ENCODE results near the gene FBXL12. TPM values are rescaled to one million over a fixed set of nuclear protein-coding genes. Genes with fewer than 3 reads are reported as not detected.
"Not testable (repeated sequence)": the region's sequence is repeated elsewhere in the genome, so short reads cannot be mapped to it uniquely, and the experiment has no call there.

The FBXL12 gene
- total and polyA plus RNA-seq, 8 donors: 11.1 to 185 (median 17.9) TPM

DNA sequence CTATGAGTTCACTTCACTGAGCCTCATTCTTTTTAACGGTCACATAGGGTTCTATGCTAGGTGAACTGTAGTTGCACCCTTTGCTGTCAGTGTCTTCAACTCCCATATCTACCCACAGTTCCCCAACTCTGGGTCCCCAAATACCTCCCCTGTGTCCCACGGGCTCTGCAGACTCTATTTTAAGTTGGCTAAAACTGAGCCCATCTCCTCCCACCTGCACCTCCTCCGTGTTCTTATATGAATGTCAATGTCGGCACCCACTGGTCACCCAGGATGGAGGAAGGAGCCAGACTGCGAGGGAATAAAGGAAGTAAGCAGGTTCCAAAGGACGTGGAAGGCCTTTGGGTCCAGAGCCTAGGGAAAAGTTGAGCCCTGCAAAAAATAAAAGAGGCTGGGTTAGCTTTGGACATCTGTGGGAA lies 15.4 kb upstream of the FBXL12 start:
- H3K27ac ChIP-seq: peak overlapping the region in 4 of 5 donors; percentile 70 to 89 (median 80)
- intact Hi-C loops (cut with DNase I; ENCODE audit: low total_unique reads): no loop called here
- H3K4me3 ChIP-seq: peak overlapping the region; percentile 91 to 100 (median 100)
- H3K36me3 ChIP-seq: peaks cover 7 to 37% (median 34%) of the 10 kb centered on the region in 4 donors
- peaks cover 13 to 38% (median 36%) of the 10 kb centered on the region in 4 donors for H3K4me1 ChIP-seq
- WGBS, 5 donors: 63 to 76% (median 72%) methylated on average over 6 of the region's 6 CpGs
- no peak for DNase-seq
- TF ChIP-seq POLR2A (IDR thresholded peaks at IDR 0.05) (no peak), EP300 (IDR thresholded peaks at IDR 0.05) (no peak), POLR2AphosphoS5 (IDR thresholded peaks at IDR 0.05) (no peak)
- TF ChIP-seq, protein P1, sequence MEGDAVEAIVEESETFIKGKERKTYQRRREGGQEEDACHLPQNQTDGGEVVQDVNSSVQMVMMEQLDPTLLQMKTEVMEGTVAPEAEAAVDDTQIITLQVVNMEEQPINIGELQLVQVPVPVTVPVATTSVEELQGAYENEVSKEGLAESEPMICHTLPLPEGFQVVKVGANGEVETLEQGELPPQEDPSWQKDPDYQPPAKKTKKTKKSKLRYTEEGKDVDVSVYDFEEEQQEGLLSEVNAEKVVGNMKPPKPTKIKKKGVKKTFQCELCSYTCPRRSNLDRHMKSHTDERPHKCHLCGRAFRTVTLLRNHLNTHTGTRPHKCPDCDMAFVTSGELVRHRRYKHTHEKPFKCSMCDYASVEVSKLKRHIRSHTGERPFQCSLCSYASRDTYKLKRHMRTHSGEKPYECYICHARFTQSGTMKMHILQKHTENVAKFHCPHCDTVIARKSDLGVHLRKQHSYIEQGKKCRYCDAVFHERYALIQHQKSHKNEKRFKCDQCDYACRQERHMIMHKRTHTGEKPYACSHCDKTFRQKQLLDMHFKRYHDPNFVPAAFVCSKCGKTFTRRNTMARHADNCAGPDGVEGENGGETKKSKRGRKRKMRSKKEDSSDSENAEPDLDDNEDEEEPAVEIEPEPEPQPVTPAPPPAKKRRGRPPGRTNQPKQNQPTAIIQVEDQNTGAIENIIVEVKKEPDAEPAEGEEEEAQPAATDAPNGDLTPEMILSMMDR (IDR thresholded peaks at IDR 0.05): no peak
- no peaks in the 10 kb centered on the region for H3K9me3 ChIP-seq
- H3K27me3 ChIP-seq: no peaks in the 10 kb centered on the region

DNA sequence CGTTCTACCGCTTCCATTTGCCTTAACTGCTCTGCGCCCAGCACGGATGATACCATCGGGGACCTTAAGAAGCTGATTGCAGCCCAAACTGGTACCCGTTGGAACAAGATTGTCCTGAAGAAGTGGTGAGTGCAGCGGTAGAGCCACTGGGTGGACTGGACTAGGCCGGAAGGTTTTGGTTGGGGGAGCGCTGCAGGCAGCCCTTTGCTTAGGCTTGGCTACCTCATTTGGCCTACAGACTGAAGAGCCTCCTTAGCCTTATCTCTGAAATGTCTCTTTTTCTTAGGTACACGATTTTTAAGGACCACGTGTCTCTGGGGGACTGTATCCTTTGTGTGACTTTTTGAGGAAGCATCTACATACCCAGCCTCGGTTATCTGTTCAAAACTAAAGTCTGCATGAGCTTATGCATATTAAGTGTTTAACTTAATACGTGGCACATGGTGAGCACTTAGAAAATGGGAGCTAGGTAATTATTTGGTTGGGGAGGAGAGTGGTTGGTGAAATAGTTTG lies 9.7 kb upstream of the FBXL12 start:
- WGBS, 5 donors: 22 to 33% (median 27%) methylated on average over 13 of the region's 13 CpGs
- H3K27ac ChIP-seq: peak overlapping the region in 4 of 5 donors; percentile 82 to 88 (median 86)
- intact Hi-C loops (cut with DNase I; ENCODE audit: low total_unique reads): no loop called here

DNA sequence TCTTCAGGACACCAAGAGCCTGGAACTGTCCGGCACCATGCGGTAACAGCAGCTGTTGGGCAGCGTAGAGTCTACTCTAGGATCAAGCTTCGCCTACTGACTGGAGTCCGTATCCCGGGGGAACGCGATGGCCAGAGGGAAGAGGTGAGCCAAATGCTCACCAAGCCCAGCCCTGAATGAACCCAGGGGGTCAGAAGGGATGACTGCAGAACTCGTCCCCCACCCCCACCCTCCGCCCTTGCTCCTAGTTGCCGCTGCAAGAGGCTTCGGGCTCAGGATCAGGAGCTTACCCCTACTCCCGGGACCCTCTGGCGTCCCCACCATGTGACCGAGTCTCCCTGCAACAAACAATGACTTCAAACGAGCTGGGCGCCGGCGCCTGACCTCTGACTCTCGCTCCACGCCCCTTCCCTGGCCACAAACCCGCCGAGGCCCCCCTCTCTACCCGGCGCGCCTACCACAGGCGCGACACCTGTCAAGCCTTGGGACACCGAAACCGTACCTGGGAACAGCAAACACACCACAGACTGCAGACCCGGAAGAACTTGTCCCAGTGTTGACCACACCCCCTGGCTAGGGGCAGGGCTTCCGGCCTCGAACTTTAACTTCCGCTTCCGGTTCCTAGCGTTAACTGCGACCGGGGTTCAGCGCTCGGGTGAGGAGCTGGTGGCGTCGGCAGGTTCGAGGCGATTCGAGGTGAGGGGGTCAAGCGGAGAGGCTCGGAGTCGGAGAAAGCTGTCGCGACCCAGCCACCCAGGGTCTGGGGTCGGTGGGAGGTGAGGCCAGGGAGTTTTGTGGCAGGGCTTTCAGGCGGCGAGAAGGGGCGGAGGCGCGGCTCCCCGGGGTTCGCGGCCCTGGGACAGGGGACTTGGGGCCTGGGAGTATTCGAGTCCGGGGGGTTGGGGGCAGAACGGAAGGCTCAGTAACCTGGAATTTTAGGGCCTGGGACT lies 8.7 kb upstream of the FBXL12 start, which contains the start of gene UBL5:
TSS of gene UBL5 (plus strand) at position 630 of the 950 bp plus-strand sequence. CDS start 420 bp downstream, outside the sequence.
- peak within 1 kb of the TSS; percentile 82 to 89 (median 88) for H3K27ac ChIP-seq
- peak; percentile 92 to 97 for DNase-seq
- WGBS, 5 donors: 0 to 1% (median 1%) methylated on average over 42 to 62 of the region's 62 CpGs
- peaks cover 0 to 25% (median 22%) of the 10 kb centered on the region in 4 donors for H3K36me3 ChIP-seq
- no peaks in the 10 kb centered on the region for H3K9me3 ChIP-seq
- peaks cover 20 to 38% (median 35%) of the 10 kb centered on the region in 4 donors for H3K4me1 ChIP-seq
- intact Hi-C loops (cut with DNase I; ENCODE audit: low total_unique reads): no loop called here
- TF ChIP-seq POLR2AphosphoS5 (IDR thresholded peaks at IDR 0.05): peak; percentile 91 to 96 (median 95)
- TF ChIP-seq, protein P1 (IDR thresholded peaks at IDR 0.05): no peak
- peak in 2 of 4 donors; percentile 46 to 49 for TF ChIP-seq POLR2A (IDR thresholded peaks at IDR 0.05)
- H3K4me3 ChIP-seq: peak within 1 kb of the TSS; percentile 64 to 95 (median 86)
- H3K27me3 ChIP-seq: no peaks in the 10 kb centered on the region

More for the DNA sequence above, 9.7 kb upstream of the FBXL12 start:
- H3K36me3 ChIP-seq: peaks cover 0 to 25% (median 22%) of the 10 kb centered on the region in 4 donors
- H3K4me1 ChIP-seq: peaks cover 20 to 38% (median 35%) of the 10 kb centered on the region in 4 donors
- no peak for DNase-seq
- no peaks in the 10 kb centered on the region for H3K27me3 ChIP-seq
- no peaks in the 10 kb centered on the region for H3K9me3 ChIP-seq
- peak overlapping the region; percentile 64 to 95 (median 86) for H3K4me3 ChIP-seq
- TF ChIP-seq POLR2A (IDR thresholded peaks at IDR 0.05) (no peak), POLR2AphosphoS5 (IDR thresholded peaks at IDR 0.05) (no peak), EP300 (IDR thresholded peaks at IDR 0.05) (no peak)
- TF ChIP-seq, protein P1 (IDR thresholded peaks at IDR 0.05): no peak

DNA sequence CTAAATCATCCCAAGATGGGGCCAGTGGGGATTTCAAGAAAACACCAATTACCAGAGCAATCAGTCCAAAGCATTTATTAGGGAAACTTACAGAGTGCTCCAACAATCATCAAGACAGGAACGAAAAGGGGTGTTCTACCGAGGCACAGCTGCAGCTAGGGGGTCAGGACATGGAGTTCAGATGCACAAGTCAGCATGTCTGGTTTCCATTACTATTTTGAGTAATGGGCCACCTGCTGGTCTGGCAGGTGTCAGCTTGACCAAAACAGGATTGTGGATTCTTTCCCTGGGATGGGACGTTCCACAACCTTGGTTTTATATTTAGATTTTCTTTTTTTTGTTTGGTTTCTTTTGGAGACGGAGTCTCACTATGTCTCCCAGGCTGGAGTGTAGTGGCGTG lies 4.9 kb upstream of the FBXL12 start:
- H3K27me3 ChIP-seq: no peaks in the 10 kb centered on the region

DNA sequence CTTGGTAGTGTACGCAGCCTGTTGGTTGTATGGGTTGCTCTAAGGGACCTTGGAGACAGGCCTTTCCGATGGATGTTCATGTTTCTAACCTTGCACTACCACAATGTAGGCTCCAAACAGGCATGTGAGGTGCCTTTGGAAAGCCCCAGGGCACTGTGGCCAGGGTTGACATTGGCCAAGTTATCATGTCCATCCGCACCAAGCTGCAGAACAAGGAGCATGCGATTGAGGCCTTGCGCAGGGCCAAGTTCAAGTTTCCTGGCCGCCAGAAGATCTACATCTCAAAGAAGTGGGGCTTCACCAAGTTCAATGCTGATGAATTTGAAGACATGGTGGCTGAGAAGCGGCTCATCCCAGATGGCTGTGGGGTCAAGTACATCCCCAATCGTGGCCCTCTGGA lies 1.2 kb upstream of the FBXL12 start:
- peak overlapping the region in 3 of 4 donors; percentile 27 to 91 (median 74) for H3K4me3 ChIP-seq
- 93 to 97% (median 95%) methylated on average over 8 of the region's 8 CpGs for WGBS, 5 donors
- peak overlapping the region; percentile 38 to 97 (median 95) for H3K27ac ChIP-seq
- DNase-seq; H3K9me3 ChIP-seq; intact Hi-C loops (cut with DNase I; ENCODE audit: low total_unique reads); H3K27me3 ChIP-seq: not testable (repeated sequence)
- H3K36me3 ChIP-seq: peaks cover 0 to 15% (median 9%) of the 10 kb centered on the region in 4 donors
- peaks cover 12 to 32% (median 24%) of the 10 kb centered on the region in 4 donors for H3K4me1 ChIP-seq

More for the DNA sequence above, 4.9 kb upstream of the FBXL12 start:
- no peak for DNase-seq
- 86 to 91% (median 88%) methylated on average over 5 of the region's 5 CpGs for WGBS, 5 donors
- no peak overlapping the region for H3K27ac ChIP-seq
- H3K36me3 ChIP-seq: no peaks in the 10 kb centered on the region
- intact Hi-C loops (cut with DNase I; ENCODE audit: low total_unique reads): no loop called here
- TF ChIP-seq EP300 (IDR thresholded peaks at IDR 0.05) (no peak), POLR2A (IDR thresholded peaks at IDR 0.05) (no peak), POLR2AphosphoS5 (IDR thresholded peaks at IDR 0.05) (no peak)
- TF ChIP-seq, protein P1 (IDR thresholded peaks at IDR 0.05): no peak
- H3K4me3 ChIP-seq: no peak overlapping the region
- peaks cover 22 to 34% (median 29%) of the 10 kb centered on the region in 4 donors for H3K4me1 ChIP-seq
- H3K9me3 ChIP-seq: no peaks in the 10 kb centered on the region
